GM12873 (cell line): Measurements from ENCODE around the gene DCUN1D2.

ENCODE experiments used
- TF ChIP-seq, protein P1 (sequence below): IDR thresholded peaks from 2 replicates; pipeline ENCODE4 v1.5.1; 2012; ENCODE audit warnings: low read depth, mild to moderate bottlenecking, moderate library complexity, low read length, control low read depth; ENCODE audit not compliant: insufficient read depth; ENCODE audit errors: missing control alignments

Gene DCUN1D2

DNA sequence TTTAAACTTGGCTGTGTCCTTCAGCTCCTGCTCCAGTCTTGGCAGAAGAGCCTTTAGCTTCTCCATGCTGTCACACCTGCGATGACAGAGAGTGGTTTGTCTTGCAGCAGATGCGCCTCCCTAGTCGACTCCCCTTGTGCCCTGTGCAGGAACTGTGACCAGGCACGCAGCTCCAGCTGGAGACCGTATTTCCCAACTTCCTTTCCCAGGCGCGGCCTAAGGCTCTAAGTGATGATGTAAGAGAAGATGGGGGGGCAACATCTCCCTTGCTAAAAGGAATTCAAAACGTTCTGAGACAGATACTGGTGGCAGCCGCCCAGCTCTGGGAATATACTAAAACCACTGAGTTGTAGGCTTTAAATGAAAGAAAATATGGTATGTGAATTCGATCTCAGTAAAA lies 16.3 kb downstream of the DCUN1D2 start:
- TF ChIP-seq, protein P1, sequence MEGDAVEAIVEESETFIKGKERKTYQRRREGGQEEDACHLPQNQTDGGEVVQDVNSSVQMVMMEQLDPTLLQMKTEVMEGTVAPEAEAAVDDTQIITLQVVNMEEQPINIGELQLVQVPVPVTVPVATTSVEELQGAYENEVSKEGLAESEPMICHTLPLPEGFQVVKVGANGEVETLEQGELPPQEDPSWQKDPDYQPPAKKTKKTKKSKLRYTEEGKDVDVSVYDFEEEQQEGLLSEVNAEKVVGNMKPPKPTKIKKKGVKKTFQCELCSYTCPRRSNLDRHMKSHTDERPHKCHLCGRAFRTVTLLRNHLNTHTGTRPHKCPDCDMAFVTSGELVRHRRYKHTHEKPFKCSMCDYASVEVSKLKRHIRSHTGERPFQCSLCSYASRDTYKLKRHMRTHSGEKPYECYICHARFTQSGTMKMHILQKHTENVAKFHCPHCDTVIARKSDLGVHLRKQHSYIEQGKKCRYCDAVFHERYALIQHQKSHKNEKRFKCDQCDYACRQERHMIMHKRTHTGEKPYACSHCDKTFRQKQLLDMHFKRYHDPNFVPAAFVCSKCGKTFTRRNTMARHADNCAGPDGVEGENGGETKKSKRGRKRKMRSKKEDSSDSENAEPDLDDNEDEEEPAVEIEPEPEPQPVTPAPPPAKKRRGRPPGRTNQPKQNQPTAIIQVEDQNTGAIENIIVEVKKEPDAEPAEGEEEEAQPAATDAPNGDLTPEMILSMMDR, result no peak

DNA sequence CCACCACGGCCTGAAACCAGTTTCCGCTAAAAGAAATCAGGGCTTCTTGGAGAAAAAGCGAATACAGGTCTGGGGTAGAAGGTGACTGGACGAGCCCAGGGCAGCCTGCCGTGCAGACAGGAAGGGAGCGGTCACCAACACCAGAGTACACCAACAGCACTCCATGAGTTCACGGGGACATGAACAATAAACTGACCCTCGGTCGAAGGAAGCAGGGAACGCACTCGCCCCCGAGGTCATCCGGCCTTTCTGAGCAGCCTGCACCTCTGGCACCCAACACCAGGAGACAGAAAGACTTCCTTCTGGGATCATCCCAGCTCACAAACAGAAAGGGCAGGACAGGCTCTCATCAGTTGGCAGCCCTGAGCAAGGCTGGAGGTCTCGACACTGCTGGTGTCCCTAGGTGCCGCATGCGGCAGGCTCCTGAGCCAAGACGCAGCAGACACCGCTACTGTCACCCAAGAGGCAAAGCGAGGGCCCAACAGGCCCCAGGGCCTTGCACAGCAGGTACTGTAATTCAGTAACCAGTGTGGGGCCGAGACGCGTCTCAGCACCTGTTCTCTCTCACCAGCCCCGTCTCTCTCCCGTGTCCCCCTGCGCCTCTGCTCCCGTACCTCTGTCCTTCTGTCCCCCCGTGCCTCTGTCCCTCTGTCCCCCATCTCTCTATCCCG lies 18.0 kb downstream of the DCUN1D2 start:
- TF ChIP-seq, protein P1, result no peak

DNA sequence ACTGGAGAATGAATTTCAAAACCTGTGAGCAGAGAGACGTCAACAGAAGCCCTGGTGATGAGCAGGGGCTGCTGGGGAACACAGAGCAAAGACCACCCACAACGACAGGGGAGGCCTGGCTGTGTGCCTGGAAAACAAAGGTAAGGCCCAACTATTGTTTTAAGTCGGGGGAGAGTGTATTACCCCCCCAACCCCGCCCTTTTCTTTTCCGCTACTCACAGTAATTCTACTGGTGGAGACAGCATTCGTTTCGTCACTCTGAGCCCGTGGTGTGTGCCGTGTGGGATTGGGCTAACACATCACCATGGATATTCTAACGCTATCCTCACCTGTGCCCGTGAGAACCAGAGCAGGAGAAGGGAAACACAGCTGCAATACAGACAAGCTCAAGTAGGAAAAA lies 18.7 kb downstream of the DCUN1D2 start:
- TF ChIP-seq, protein P1, result no peak

DNA sequence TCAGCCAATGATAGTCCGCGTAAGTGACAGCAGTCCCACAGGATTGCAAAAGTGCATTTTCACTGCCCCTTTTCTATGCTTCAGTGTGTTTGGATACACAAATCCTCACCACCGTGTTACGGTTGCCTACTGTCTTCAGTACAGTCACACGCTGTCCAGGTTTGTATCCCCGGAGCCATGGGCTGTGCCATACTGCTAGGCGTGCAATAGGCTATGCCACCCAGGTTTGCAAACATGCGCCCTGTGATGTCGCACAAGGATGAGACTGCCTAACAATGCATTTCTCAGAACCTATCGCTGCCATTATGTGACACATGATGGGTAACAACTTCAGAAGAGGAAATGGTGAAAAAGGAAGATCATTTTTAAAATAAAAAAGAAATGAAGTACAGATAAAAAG lies 20.4 kb downstream of the DCUN1D2 start:
- TF ChIP-seq, protein P1, result no peak

DNA sequence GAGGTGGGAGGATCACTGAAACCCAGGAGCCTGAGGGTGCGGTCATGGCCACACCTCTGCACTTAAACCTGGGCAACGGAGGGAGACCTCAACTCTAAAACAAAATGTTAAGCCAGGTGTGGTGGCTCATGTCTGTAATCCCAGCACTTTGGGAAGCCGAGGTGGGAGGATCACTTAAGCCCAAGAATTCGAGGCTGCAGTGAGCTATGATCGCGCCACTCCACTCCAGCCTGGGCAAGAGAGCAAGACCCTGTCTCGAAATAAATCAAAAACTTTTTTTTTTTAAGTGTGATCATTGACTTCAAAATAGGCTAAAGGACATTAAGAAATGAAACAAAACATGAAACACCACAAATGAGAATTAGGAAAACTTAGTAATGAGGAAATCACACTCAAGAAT lies 20.9 kb downstream of the DCUN1D2 start:
- TF ChIP-seq, protein P1, result no peak

DNA sequence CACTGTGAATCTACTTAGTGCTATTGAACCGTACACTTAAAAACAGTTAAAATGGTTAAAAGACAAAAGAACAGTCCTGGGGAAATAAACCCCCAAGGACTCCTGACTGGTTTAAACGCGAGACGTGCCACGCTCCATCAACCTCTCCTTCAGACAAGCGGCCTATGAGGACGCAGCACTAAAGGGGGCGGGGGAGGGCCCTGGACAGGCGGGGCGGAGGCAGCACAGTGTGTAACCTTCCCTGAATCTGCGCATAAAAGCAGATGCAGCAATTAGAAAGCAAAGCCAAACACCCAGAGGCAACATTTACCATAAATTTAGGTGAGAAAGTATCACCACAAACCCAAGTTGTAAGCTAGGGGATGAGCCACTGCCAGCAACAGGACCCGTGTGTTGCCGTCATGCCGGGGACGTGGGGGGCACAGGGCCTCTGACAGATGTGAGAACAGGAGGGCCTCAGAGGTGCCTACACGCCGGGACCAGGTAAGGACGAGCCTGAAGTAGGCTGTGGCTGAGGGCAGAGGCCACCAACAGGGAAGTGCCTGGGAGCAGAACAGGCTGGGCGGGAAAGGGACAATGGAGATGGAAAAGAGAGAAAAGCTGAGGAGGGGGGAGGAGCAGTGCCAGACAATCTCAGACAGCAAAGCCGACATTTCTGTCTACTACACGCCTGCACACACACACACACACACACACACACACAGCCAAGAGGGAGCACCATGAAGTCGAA lies 21.9 kb downstream of the DCUN1D2 start:
- TF ChIP-seq, protein P1, result no peak

DNA sequence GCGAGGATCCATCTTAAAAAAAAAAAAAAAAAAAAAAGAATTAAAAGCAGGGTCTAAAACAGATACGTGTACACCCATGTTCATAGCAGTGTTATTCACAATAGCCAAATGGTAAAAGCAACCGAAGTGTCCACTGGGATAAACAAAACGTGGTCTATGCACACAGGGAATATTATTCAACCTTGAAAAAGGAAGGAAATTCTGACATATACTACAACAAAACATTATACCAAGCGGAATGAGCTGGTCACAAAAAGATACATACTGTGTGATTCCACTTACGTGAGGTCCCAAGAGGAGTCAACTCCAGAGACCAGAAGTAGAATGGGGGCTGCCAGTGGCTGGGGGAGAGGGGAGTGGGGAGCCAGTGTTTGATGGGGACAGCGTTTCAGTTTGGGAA lies 22.5 kb downstream of the DCUN1D2 start:
- TF ChIP-seq, protein P1, result no peak
